ENCODE measurements around the gene EIF4B. TPM values are rescaled to one million over a fixed set of nuclear protein-coding genes. Genes with fewer than 3 reads are reported as not detected.

EIF4B gene
- total and polyA plus RNA-seq, 2 of the 8 experiments (the other 6 are each of a cell fraction or from before 2014, with no cell fraction given) = 269 to 816 TPM

DNA sequence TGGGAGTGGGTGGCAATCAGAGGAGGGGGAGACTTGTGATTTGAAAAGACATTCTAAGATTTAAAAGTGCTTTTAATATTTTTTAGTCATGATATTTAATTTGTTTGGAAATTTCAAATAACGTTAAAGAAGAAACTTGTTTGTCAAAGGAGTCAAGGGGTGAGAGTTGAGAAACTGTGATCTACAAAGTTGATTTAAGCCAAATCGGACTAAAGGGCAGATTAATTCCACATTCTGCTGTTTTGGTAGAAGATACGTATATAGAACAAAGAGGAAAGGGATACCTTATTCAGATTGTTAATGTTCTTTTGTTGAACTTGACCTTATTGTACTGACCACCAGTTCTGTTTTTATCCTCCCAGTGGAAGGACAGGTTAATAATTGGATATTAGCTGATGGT is 6.7 kb downstream of the EIF4B start:
- H3K27ac ChIP-seq (ENCODE audit: low read depth, low read length) = no peak overlapping the region
- ChIA-PET POLR2A (ENCODE audit: partially characterized antibody) (interaction anchor here (15.4 kb wide), 1 partner anchor 26 kb away, joined by 711 read pairs; the partner anchor contains the start of gene TNS2), CTCF (ENCODE audit: partially characterized antibody) (interaction anchor here (1.0 to 2.1 kb wide), 2 partner anchors 12 to 128 kb away, joined by 4 to 9 read pairs; no protein-coding TSS in a partner anchor)
- no peak overlapping the region for H3K56ac ChIP-seq (replicated peaks; ENCODE audit: insufficient read length, low read depth, low read length)
- H3K4me3 ChIP-seq (ENCODE audit: extremely low read depth in 1 of 4, insufficient read depth in 2 of 4, low read depth in 3 of 4, low read length in 4 of 4) = no peak overlapping the region
- H2BK12ac ChIP-seq (ENCODE audit: low read depth, low read length) = no peak overlapping the region
- no peak overlapping the region for H3K4me2 ChIP-seq (ENCODE audit: insufficient read depth in 1 of 2, low read depth in 2 of 2, low read length in 2 of 2)
- no peak overlapping the region for H2BK15ac ChIP-seq (ENCODE audit: low read length)
- H4K8ac ChIP-seq (ENCODE audit: extremely low read depth, insufficient read depth, low read length) = no peak overlapping the region
- no peak overlapping the region for H2AK5ac ChIP-seq (ENCODE audit: low read depth, low read length)
- no peaks in the 10 kb centered on the region for H3K23me2 ChIP-seq (ENCODE audit: low read depth, low read length)
- no peak for FAIRE-seq
- no peak overlapping the region for H3K23ac ChIP-seq (ENCODE audit: insufficient read length)
- no peak overlapping the region for H4K5ac ChIP-seq (ENCODE audit: insufficient read length, low read depth, low read length)
- 87% methylated on average over 3 of the region's 3 CpGs; no CpG with 5 or more reads in 1 of the 2 experiments for WGBS, 2 experiments (ENCODE audit: extremely low coverage in 1 of 2, insufficient coverage in 1 of 2, insufficient read length in 1 of 2, insufficient replicate concordance in 2 of 2, low coverage in 1 of 2, low lambda C conversion rate in 2 of 2, missing lambda C conversion rate in 1 of 2)
- no peak for DNase-seq (ENCODE audit: low read depth in 1 of 2, low spot score in 2 of 2)
- H2BK120ac ChIP-seq (replicated peaks; ENCODE audit: low read depth, low read length) = no peak overlapping the region
- H2BK5ac ChIP-seq (ENCODE audit: low read depth, low read length) = no peak overlapping the region
- no peaks in the 10 kb centered on the region for H3K79me1 ChIP-seq (ENCODE audit: low read depth, low read length)
- no peak overlapping the region for H2BK20ac ChIP-seq (ENCODE audit: low read length)
- no peaks in the 10 kb centered on the region for H3K9me3 ChIP-seq (ENCODE audit: insufficient read depth in 2 of 2, low read depth in 1 of 2, low read length in 1 of 2)
- H3K4me1 ChIP-seq (replicated peaks in 1 of 4; ENCODE audit: control insufficient read depth in 3 of 4, insufficient read depth in 4 of 4, low read length in 3 of 4) = peaks cover 0 to 3% (median 1%) of the 10 kb centered on the region in 4 experiments; a peak in 3 of 7 replicates
- H3K27me3 ChIP-seq (replicated peaks in 1 of 4; ENCODE audit: control insufficient read depth in 3 of 4, extremely low read depth in 1 of 4, insufficient read depth in 3 of 4, low read length in 3 of 4) = no peaks in the 10 kb centered on the region
- H3K9ac ChIP-seq (replicated peaks in 1 of 4; ENCODE audit: extremely low read depth in 1 of 4, low read depth in 3 of 4, low read length in 3 of 4) = no peak overlapping the region
- no peak overlapping the region for H4K91ac ChIP-seq (replicated peaks; ENCODE audit: insufficient read length, low read length)
- H2AFZ ChIP-seq (ENCODE audit: low read length) = no peak overlapping the region
- no peak overlapping the region for H3K18ac ChIP-seq (ENCODE audit: extremely low read depth, low read length)
- H4K20me1 ChIP-seq (replicated peaks in 1 of 2; ENCODE audit: control insufficient read depth in 1 of 2, insufficient read depth in 2 of 2, low read length in 2 of 2) = peaks cover 21 to 24% of the 10 kb centered on the region in 2 experiments
- H3K79me2 ChIP-seq (ENCODE audit: control insufficient read depth in 1 of 2, insufficient read depth in 2 of 2, low read length in 2 of 2) = peaks cover 72 to 97% of the 10 kb centered on the region in 2 experiments
- H3K36me3 ChIP-seq (ENCODE audit: control insufficient read depth in 2 of 4, insufficient read depth in 4 of 4, low read length in 3 of 4) = peaks cover 4 to 59% (median 13%) of the 10 kb centered on the region in 4 experiments
- no peak overlapping the region for H3K4ac ChIP-seq (replicated peaks; ENCODE audit: insufficient read length, low read depth, low read length)
- no peak overlapping the region for H3K14ac ChIP-seq (ENCODE audit: insufficient read length)
- TF ChIP-seq TEAD4 (IDR thresholded peaks at IDR 0.05; ENCODE audit: low read depth, low read length) = no peak
- no peak for TF ChIP-seq CEBPB (IDR thresholded peaks at IDR 0.05; ENCODE audit: low read depth, low read length)
- TF ChIP-seq, protein P1, sequence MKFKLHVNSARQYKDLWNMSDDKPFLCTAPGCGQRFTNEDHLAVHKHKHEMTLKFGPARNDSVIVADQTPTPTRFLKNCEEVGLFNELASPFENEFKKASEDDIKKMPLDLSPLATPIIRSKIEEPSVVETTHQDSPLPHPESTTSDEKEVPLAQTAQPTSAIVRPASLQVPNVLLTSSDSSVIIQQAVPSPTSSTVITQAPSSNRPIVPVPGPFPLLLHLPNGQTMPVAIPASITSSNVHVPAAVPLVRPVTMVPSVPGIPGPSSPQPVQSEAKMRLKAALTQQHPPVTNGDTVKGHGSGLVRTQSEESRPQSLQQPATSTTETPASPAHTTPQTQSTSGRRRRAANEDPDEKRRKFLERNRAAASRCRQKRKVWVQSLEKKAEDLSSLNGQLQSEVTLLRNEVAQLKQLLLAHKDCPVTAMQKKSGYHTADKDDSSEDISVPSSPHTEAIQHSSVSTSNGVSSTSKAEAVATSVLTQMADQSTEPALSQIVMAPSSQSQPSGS (IDR thresholded peaks at IDR 0.05; ENCODE audit: low read length) = no peak
- TF ChIP-seq, protein P2, sequence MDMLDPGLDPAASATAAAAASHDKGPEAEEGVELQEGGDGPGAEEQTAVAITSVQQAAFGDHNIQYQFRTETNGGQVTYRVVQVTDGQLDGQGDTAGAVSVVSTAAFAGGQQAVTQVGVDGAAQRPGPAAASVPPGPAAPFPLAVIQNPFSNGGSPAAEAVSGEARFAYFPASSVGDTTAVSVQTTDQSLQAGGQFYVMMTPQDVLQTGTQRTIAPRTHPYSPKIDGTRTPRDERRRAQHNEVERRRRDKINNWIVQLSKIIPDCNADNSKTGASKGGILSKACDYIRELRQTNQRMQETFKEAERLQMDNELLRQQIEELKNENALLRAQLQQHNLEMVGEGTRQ (IDR thresholded peaks at IDR 0.05; ENCODE audit: low read length) = no peak
- TF ChIP-seq NANOG (IDR thresholded peaks at IDR 0.05; ENCODE audit: insufficient read depth, low read depth, low read length, poor library complexity, severe bottlenecking) = no peak
- TF ChIP-seq SIX5 (IDR thresholded peaks at IDR 0.05; ENCODE audit: low read depth, low read length) = no peak
- TF ChIP-seq POLR2AphosphoS5 (IDR thresholded peaks at IDR 0.05; ENCODE audit: low read depth, low read length) = no peak
- no peak for TF ChIP-seq CHD2 (IDR thresholded peaks at IDR 0.05; ENCODE audit: low read length)
